Activated naive CD8-positive, alpha-beta T cell treated with anti-CD3 and anti-CD28 coated beads for 36 hours (primary cell): ENCODE data around the gene MPDU1. TPM values are rescaled to one million over a fixed set of nuclear protein-coding genes. Genes with fewer than 3 reads are reported as not detected.
"Not testable (repeated sequence)": the region's sequence is repeated elsewhere in the genome, so short reads cannot be mapped to it uniquely, and the experiment has no call there.

Experiments
- DNase-seq: peaks from one replicate; pipeline ENCODE4 v3.0.0; 2021
- H3K27ac Mint-ChIP-seq: one replicate; pipeline ENCODE4 v1.8.0; 2022; ENCODE audit warnings: mild to moderate bottlenecking, moderate library complexity, mixed read lengths
- H3K27me3 Mint-ChIP-seq: one replicate; pipeline ENCODE4 v1.8.0; 2022; ENCODE audit warnings: mild to moderate bottlenecking, mixed read lengths
- H3K36me3 Mint-ChIP-seq: one replicate; pipeline ENCODE4 v1.8.0; 2021; ENCODE audit warnings: mild to moderate bottlenecking, mixed read lengths
- H3K4me1 Mint-ChIP-seq: one replicate; pipeline ENCODE4 v1.8.0; 2021; ENCODE audit warnings: mixed read lengths
- H3K4me3 Mint-ChIP-seq: one replicate; pipeline ENCODE4 v1.8.0; 2022; ENCODE audit warnings: mild to moderate bottlenecking, moderate library complexity, mixed read lengths
- H3K9me3 Mint-ChIP-seq: one replicate; pipeline ENCODE4 v1.8.0; 2022; ENCODE audit warnings: mixed read lengths
- total RNA-seq, 2 experiments: library from RNA; stranded (reverse); gene quantifications; one replicate each; pipeline ENCODE4 v1.2.3, GENCODE V29; 2021

The MPDU1 gene
- total RNA-seq, 2 experiments from 2014 or later, result 72.8 to 77.2 TPM

DNA sequence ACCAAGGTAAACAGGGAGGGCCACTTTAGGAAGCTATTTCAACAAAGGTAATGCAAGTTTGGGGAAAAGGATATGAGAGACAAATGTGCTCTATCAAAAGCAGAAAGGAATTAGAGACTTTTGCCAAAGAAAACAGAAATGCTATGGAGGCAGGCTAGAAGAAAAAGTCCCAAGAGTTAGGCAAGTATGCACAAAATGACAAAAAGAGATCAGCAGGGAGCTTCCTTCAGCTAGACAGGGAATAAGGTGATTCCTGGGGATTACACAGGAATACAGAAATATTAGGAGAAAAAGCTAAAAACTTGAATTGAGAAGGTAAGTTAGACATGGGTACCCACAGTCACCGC lies 28.6 kb downstream of the MPDU1 start:
- Mint-ChIP-seq H3K27ac (no peak overlapping the region), H3K9me3 (no peaks in the 10 kb centered on the region), H3K4me3 (peak overlapping the region; percentile 57), H3K36me3 (peaks cover 24% of the 10 kb centered on the region), H3K27me3 (no peaks in the 10 kb centered on the region), H3K4me1 (peaks cover 38% of the 10 kb centered on the region)
- no peak for DNase-seq

DNA sequence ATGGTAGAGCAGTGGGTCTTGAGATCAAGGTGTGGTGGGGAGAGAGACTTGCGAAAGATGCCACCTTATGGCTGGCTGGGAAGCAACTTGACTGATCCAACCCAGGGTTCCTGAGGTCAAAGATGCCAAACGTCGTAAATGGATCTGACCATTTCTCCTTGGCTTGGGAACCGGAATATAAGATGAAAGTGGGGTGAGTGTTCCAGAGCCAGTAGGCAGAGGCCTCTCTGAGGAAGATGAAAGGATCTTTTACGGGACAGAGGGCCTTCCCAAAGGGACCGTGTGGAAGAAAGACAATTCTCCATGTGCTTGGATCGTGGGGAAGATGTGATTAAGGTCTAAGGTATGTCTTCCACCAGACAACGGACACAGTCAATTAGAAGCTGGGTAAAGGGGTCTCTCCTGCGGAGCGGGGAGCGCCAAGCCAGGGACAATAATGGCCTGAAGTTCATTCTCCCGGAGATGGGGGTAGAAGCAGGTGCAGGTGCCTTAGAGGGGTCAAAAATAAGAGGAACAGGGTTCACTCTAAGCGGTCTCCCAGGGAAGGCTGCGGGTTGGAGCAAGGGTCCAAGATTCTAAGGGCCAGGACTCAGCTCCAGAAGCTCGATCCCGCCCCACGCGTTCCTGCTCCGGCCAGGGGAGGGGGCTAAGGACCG lies 30.2 kb downstream of the MPDU1 start:
- H3K27me3 Mint-ChIP-seq, result no peaks in the 10 kb centered on the region

DNA sequence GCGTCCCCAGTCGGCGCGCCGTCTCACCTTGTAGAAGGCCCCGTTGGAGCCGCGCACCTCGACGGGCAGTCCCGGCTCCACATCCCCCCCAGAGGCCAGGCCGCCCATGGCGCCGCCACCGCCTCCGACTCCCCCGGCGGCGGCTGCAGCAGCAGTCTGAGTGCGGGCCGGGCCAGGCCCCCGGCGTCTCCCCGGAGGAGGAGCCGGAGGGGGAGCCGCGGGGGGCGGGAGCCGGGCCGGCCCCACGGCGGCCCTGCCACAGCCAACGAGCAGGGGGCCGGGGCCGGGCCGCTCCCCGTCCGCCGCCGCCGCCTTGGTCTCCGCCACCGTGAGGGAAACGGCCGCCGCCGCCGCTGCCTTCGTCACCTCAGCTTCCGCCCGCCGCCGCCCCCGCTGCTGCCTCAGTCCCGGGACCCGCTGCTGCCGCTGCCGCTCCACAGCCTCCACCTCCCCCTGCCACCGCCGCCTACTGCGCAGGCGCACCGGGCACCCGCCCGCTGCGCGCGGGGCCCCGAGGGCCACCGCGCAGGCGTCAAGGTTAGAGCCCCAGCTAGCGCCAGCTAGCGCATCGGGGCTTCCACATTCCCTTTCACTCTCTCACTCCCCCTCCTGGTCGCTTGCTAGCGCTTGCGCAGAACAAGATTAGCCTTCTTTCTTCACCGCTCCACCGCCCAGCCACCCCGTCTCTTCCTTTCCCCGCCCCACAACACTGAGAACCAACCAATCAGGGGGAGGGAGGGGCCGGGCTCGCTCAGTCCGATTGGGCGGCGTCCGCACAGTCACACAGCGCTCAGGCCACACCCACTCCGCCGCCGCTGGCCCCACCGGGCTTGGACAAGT lies 31.0 kb downstream of the MPDU1 start, which contains the start of gene FXR2:
Gene FXR2 (minus strand): TSS at position 473 of the 840 bp plus-strand sequence. CDS start 365 bp downstream, at position 108.
- Mint-ChIP-seq H3K4me3 (peak within 1 kb of the TSS; percentile 90), H3K9me3 (no peaks in the 10 kb centered on the region), H3K36me3 (peaks cover 22% of the 10 kb centered on the region), H3K27ac (peak within 1 kb of the TSS; percentile 87), H3K27me3 (no peaks in the 10 kb centered on the region), H3K4me1 (peaks cover 34% of the 10 kb centered on the region)
- DNase-seq, result peak; percentile 99

More for the DNA sequence above, 30.2 kb downstream of the MPDU1 start:
- Mint-ChIP-seq H3K4me1 (peaks cover 38% of the 10 kb centered on the region), H3K36me3 (peaks cover 24% of the 10 kb centered on the region), H3K4me3 (peak overlapping the region; percentile 90), H3K27ac (peak overlapping the region; percentile 82), H3K9me3 (no peaks in the 10 kb centered on the region)
- DNase-seq, result no peak

DNA sequence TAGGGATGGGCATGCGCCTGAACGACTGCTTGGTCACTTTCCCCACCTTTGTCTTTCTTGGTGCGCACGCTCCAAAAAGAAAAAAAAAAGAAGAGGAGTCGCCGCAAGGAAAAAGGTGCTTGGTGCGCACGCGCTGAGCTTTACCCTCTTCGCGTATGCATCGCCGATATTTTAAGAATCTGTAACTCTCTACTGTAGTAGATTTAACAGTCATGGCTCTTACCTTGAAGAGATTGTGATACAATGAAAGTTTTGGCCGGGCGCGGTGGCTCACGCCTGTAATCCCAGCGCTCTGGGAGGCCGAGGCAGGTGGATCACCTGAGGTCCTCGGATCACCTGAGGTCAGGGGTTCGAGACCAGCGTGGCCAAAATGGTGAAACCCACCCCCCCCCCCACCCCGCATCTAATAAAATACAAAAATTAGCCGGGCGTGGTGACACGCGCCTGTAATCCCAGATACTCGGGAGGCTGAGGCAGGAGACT lies 31.7 kb downstream of the MPDU1 start:
- Mint-ChIP-seq H3K4me1 (peaks cover 32% of the 10 kb centered on the region), H3K9me3 (no peaks in the 10 kb centered on the region), H3K27me3 (no peaks in the 10 kb centered on the region), H3K27ac (peak overlapping the region; percentile 87), H3K4me3 (peak overlapping the region; percentile 80), H3K36me3 (peaks cover 22% of the 10 kb centered on the region)
- DNase-seq, result no peak

DNA sequence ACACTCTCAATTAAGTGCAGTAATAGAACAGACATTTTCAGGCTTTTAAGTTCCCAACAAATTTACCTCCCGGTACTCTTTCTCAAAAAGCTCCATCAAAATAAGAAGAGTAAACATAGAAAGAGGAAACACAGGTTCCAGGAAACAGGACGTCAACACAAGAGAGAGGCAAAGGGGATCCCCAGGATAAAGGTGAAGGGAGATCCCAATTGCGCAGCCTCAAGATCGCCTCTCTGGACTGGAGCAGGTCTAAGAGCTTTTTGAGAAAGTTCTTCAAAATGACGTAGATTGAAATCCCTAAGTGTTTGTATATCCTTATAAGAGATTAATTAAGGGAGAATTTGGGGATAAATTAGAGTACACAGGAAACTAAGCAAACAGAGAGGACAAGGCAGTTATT lies 35.0 kb downstream of the MPDU1 start:
- no peaks in the 10 kb centered on the region for H3K9me3 Mint-ChIP-seq
- H3K4me1 Mint-ChIP-seq, result peaks cover 4% of the 10 kb centered on the region
- peaks cover 2% of the 10 kb centered on the region for H3K36me3 Mint-ChIP-seq
- no peak overlapping the region for H3K27ac Mint-ChIP-seq
- no peak overlapping the region for H3K4me3 Mint-ChIP-seq
- no peak for DNase-seq
- H3K27me3 Mint-ChIP-seq, result no peaks in the 10 kb centered on the region

DNA sequence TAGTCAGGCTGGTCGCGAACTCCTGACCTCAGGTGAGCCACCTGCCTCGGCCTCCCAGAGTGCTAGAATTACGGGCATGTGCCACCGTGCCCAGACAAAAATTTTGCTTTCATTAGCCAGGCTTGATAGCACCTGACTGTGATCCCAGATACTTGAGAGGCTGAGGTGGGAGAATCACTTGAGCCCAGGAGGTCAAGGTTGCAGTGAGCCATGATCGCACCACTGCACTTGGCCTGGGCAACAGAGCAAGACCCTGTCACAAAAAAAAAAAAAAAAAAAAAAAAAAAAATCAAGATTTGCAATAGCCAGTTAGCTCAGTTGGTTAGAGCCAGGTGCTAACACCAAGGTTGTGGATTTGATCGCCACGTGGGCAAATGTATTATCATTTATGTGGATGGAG lies 37.2 kb downstream of the MPDU1 start:
- Mint-ChIP-seq H3K4me1 (no peaks in the 10 kb centered on the region), H3K27me3 (no peaks in the 10 kb centered on the region), H3K4me3 (no peak overlapping the region), H3K9me3 (no peaks in the 10 kb centered on the region), H3K27ac (no peak overlapping the region), H3K36me3 (no peaks in the 10 kb centered on the region)
- no peak for DNase-seq

DNA sequence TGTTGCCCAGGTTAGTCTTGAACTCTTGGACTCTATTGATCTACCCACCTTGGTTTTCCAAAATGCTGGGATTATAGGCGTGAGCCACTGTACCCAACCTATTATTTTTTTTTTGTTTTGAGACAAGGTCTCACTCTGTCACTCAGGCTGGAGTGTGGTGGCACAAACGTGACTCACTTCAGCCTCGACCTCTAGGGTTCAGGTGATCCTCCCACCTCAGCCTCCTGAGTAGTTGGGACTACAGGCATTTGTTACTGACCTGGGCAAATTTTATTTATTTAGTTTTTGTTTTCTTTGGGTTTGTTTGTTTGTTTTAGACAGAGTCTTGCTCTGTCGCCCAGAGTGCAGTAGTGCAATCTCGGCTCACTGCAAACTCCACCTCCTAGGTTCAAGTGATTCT lies 40.0 kb downstream of the MPDU1 start:
- H3K36me3 Mint-ChIP-seq, result no peaks in the 10 kb centered on the region
- no peak overlapping the region for H3K27ac Mint-ChIP-seq
- no peak for DNase-seq

DNA sequence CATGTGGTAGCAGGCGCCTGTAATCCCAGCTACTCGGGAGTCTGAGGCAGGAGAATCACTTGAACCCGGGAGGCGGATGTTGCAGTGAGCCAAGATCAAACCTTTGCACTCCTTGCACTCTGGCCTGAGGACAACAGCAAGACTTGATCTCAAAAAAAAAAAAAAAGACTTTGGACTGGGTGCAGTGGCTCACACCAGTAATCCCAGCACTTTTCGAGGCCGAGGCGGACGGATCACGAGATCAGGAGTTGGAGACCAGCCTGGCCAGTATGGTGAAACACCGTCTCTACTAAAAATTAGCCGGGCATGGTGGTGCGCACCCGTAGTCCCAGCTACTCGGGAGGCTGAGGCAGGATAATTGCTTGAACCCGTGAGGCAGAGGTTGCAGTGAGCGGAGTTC lies 42.1 kb downstream of the MPDU1 start:
- not testable (repeated sequence) for H3K27ac Mint-ChIP-seq, H3K4me3 Mint-ChIP-seq, H3K27me3 Mint-ChIP-seq, DNase-seq, H3K9me3 Mint-ChIP-seq, H3K36me3 Mint-ChIP-seq
- peaks cover 13% of the 10 kb centered on the region for H3K4me1 Mint-ChIP-seq

More for the DNA sequence above, 40.0 kb downstream of the MPDU1 start:
- Mint-ChIP-seq H3K27me3 (no peaks in the 10 kb centered on the region), H3K4me3 (no peak overlapping the region), H3K4me1 (peaks cover 13% of the 10 kb centered on the region), H3K9me3 (no peaks in the 10 kb centered on the region)

DNA sequence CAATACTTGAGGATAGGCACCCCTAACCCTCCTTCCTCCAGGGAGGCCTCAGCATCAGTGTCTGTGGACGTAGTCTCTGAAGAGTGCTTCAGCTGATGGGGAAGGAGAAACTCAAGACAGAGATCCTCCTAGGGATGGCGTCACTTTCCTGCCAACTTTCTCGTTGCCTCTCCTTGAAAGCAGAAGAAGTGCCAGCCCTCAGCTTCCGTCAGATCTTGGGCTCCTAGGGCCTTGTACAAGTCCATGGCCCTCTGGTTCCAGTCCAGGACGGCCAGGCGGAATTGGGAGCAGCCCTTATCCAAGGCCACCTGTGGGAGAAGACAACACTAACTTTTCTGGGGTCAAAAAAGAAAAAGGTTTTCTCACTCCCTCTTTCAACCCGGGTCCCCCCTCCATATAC lies 42.7 kb downstream of the MPDU1 start:
- H3K27me3 Mint-ChIP-seq, result no peaks in the 10 kb centered on the region

DNA sequence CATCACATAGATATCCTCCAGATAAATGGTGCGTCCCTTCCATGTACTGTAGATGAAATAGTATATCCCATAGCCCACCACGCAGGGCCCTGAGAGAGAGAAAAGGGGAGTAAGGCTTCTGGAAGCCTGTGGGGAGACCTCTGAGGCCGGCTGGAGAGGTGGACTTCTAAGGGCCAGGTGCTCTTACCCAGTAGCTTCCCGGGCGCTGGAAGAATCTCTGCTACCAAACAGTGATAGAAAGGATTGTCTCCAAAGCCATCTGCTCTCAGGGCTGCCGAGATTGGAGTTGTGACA lies 43.3 kb downstream of the MPDU1 start:
- H3K36me3 Mint-ChIP-seq, result no peaks in the 10 kb centered on the region
- DNase-seq, result no peak
- H3K27ac Mint-ChIP-seq, result no peak overlapping the region
- no peaks in the 10 kb centered on the region for H3K27me3 Mint-ChIP-seq
- peak overlapping the region; percentile 92 for H3K4me3 Mint-ChIP-seq
- peaks cover 13% of the 10 kb centered on the region for H3K4me1 Mint-ChIP-seq
- H3K9me3 Mint-ChIP-seq, result no peaks in the 10 kb centered on the region

More for the DNA sequence above, 42.7 kb downstream of the MPDU1 start:
- Mint-ChIP-seq H3K4me3 (peak overlapping the region; percentile 92), H3K4me1 (peaks cover 13% of the 10 kb centered on the region), H3K36me3 (no peaks in the 10 kb centered on the region), H3K27ac (no peak overlapping the region), H3K9me3 (no peaks in the 10 kb centered on the region)
- DNase-seq, result no peak

DNA sequence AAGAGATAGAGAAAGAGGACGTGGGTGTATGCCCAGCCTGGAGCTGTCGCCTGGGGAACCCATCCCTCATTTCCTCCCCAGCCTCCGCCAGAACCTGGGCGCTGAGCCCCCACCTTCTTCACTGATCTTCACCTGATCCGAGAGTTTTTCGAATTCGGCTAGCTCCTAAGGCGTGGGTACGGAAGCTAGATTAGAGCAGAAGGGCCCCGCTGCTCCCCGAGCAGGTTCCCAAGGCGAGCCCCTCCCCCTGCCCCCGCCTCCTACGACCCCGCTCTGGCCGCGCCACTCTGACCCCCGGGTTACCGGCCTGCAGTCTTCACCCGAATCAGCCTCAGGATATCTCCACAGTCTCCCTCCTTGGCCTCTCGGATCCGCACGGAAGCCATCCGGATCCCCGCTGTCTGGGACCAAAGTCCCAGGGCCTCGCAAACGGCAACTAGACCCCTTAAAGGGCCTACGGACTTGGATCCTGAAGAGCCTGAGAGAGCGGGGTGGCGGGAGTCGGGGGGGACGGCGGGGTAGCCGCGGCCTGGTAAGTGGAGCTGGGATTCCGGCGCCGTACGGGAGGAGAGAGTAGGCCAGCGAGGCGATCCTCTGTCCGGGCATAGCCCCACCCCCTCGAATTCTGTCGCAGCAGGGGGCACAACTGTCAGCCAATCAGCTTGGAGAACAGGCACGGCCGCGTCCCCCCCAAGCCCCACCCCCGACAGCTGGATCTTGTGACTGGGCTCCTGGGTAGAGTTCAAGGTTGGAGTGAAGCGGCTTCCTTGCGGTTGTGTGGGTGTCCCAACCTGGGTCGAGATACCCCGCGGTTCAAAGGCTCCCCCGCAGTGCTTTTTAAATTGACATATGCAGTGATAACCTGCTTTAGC lies 43.8 kb downstream of the MPDU1 start, which contains the start of gene SAT2:
Gene SAT2 (minus strand): TSS at position 572 of the 872 bp plus-strand sequence. CDS start 186 bp downstream, at position 386.
- H3K9me3 Mint-ChIP-seq, result no peaks in the 10 kb centered on the region
- H3K27me3 Mint-ChIP-seq, result no peaks in the 10 kb centered on the region
- peak; percentile 83 for DNase-seq
- H3K4me3 Mint-ChIP-seq, result peak within 1 kb of the TSS; percentile 92
- H3K27ac Mint-ChIP-seq, result peak within 1 kb of the TSS; percentile 58
- peaks cover 13% of the 10 kb centered on the region for H3K4me1 Mint-ChIP-seq
- no peaks in the 10 kb centered on the region for H3K36me3 Mint-ChIP-seq

DNA sequence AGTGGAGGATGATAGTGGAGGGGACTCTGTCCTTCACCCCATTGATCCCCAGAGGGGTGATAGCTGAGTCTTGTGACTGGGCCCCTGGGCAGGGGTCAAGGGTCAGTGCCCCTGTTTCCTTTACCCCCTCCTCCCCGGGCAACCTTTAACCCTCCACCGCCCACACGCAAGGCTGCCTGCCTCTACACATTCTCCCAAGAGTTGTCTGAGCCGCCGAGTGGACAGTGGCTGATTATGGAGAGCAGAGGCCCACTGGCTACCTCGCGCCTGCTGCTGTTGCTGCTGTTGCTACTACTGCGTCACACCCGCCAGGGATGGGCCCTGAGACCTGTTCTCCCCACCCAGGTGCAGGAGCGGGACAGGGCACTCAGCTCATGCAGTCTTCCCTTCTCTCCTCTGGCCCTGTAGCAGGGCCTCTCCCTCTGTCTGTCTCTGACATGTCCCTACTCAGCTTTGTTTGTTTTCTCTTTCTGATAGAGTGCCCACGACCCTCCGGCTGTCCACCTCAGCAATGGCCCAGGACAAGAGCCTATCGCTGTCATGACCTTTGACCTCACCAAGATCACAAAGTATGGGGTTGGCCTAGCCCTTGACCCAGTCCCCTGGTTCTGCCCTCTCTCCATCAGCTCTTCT lies 46.4 kb downstream of the MPDU1 start, which contains the start of gene SHBG:
Gene SHBG (plus strand): TSS at position 197 of the 633 bp plus-strand sequence. CDS start 38 bp downstream, at position 235.
- Mint-ChIP-seq H3K27ac (no peak within 1 kb of the TSS), H3K4me1 (peaks cover 13% of the 10 kb centered on the region), H3K36me3 (no peaks in the 10 kb centered on the region)

DNA sequence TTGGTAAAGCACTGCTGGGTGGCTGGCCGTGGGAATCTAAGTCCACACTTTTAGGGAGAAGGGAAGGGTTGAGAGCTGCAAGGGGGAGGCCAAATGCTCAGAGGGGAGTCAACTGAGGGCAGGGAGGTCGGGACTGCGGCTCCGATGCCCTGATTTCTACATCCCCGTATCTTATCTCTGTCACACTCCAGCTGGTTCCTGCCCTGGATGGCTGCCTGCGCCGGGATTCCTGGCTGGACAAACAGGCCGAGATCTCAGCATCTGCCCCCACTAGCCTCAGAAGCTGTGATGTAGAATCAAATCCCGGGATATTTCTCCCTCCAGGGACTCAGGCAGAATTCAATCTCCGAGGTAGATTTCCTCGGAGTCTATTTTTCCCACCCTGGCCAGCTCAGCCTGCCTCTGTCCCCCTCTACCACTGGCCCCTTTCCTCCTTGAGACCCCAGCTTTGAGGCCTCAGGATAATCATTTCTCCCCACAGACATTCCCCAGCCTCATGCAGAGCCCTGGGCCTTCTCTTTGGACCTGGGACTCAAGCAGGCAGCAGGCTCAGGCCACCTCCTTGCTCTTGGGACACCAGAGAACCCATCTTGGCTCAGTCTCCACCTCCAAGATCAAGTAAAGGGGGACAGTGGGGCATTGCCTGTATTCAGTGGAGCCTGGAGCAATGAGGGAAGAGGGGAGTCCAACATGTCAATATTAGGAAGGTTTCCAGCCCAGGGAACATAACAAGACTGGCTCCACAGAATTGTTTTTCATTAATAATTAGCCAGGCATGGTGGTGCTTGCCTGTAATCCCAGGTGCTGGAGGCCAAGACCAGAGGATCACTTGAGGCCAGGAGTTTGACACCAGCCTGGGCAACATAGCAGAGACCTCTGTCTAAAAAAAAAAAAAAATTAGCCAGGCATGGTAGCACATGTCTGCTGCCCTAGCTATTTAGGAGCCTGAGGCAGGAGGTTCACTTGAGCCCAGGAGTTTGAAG lies 48.0 kb downstream of the MPDU1 start:
- peaks cover 7% of the 10 kb centered on the region for H3K4me1 Mint-ChIP-seq

More for the DNA sequence above, 46.4 kb downstream of the MPDU1 start, which contains the start of gene SHBG:
- H3K9me3 Mint-ChIP-seq, result no peaks in the 10 kb centered on the region
- no peak within 1 kb of the TSS for H3K4me3 Mint-ChIP-seq
- no peak for DNase-seq
- H3K27me3 Mint-ChIP-seq, result no peaks in the 10 kb centered on the region

More for the DNA sequence above, 48.0 kb downstream of the MPDU1 start:
- Mint-ChIP-seq H3K4me3 (no peak overlapping the region), H3K9me3 (no peaks in the 10 kb centered on the region), H3K36me3 (no peaks in the 10 kb centered on the region), H3K27me3 (no peaks in the 10 kb centered on the region), H3K27ac (no peak overlapping the region)
- DNase-seq, result no peak
